ENCODE data around the gene DVL2.

DVL2 gene

GRCh38 chr17:7238420-7239090, 4.2 kb upstream of the DVL2 start:
- no peak overlapping the region for H2AFZ ChIP-seq (ENCODE audit: low read depth)
- H4K20me1 ChIP-seq (ENCODE audit: insufficient read depth): no peaks in the 10 kb centered on the region
- peak overlapping the region; percentile 59; the same call in 1 of the 2 replicates for H3K9ac ChIP-seq
- no peak overlapping the region for H3K4me2 ChIP-seq
- H3K36me3 ChIP-seq (ENCODE audit: insufficient read depth): no peaks in the 10 kb centered on the region
- H3K27me3 ChIP-seq (ENCODE audit: insufficient read depth, low read depth): no peaks in the 10 kb centered on the region
- no peak overlapping the region for H3K4me3 ChIP-seq (IDR thresholded peaks at IDR 0.05; ENCODE audit: insufficient read depth, low read depth, low read length)
- H3K4me1 ChIP-seq (ENCODE audit: low read depth, poor library complexity, severe bottlenecking): no peaks in the 10 kb centered on the region
- TF ChIP-seq, protein P1, sequence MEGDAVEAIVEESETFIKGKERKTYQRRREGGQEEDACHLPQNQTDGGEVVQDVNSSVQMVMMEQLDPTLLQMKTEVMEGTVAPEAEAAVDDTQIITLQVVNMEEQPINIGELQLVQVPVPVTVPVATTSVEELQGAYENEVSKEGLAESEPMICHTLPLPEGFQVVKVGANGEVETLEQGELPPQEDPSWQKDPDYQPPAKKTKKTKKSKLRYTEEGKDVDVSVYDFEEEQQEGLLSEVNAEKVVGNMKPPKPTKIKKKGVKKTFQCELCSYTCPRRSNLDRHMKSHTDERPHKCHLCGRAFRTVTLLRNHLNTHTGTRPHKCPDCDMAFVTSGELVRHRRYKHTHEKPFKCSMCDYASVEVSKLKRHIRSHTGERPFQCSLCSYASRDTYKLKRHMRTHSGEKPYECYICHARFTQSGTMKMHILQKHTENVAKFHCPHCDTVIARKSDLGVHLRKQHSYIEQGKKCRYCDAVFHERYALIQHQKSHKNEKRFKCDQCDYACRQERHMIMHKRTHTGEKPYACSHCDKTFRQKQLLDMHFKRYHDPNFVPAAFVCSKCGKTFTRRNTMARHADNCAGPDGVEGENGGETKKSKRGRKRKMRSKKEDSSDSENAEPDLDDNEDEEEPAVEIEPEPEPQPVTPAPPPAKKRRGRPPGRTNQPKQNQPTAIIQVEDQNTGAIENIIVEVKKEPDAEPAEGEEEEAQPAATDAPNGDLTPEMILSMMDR (conservative IDR thresholded peaks at IDR 0.05; ENCODE audit: low read depth, low read length): no peak
- H3K27ac ChIP-seq: peak overlapping the region; percentile 40
- H3K79me2 ChIP-seq (ENCODE audit: insufficient read depth, low read depth): no peaks in the 10 kb centered on the region

- Histone ChIP-seq H3K4me1 (ENCODE audit: low read depth, poor library complexity, severe bottlenecking) (no peaks in the 10 kb centered on the region), H3K9ac (peak overlapping the region; percentile 41; the same call in 1 of the 2 replicates), H3K4me2 (no peak overlapping the region), H2AFZ (ENCODE audit: low read depth) (no peak overlapping the region), H4K20me1 (ENCODE audit: insufficient read depth) (no peaks in the 10 kb centered on the region), H3K4me3 (IDR thresholded peaks at IDR 0.05; ENCODE audit: insufficient read depth, low read depth, low read length) (no peak overlapping the region), H3K27ac (no peak overlapping the region), H3K79me2 (ENCODE audit: insufficient read depth, low read depth) (no peaks in the 10 kb centered on the region), H3K36me3 (ENCODE audit: insufficient read depth) (no peaks in the 10 kb centered on the region), H3K27me3 (ENCODE audit: insufficient read depth, low read depth) (no peaks in the 10 kb centered on the region)
- TF ChIP-seq, protein P1 (conservative IDR thresholded peaks at IDR 0.05; ENCODE audit: low read depth, low read length): no peak
Measured at GRCh38 chr17:7237761-7238419, 3.6 kb upstream of the DVL2 start.

DNA sequence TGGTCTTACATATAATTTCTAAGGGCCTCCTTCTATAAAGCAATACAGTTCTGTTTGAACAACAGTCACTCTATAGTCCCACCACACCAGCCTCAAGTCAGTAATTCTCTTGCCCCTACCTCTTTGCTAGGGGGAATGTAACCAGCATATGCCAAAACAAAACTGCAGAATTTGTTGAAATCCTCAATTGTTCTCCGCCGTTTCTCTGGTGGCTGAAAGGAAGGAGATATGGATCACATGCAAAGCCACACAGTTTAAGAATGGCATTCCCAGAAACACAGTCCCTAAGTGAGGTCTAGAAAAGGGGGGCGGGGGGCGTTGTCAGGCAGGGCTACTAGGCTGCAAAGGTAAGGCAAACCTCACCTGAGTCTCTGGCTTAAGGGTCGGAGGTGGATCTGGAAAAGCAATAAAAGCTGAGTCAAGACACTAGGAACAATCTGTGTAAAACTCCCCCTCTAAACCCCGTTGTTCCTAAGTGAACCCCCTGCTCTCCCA, 3.0 kb upstream of the DVL2 start:
- no peak overlapping the region for H2AFZ ChIP-seq (ENCODE audit: low read depth)
- no peak overlapping the region for H3K4me2 ChIP-seq
- no peaks in the 10 kb centered on the region for H3K79me2 ChIP-seq (ENCODE audit: insufficient read depth, low read depth)
- no peaks in the 10 kb centered on the region for H3K4me1 ChIP-seq (ENCODE audit: low read depth, poor library complexity, severe bottlenecking)
- H3K9ac ChIP-seq: no peak overlapping the region
- no peaks in the 10 kb centered on the region for H3K36me3 ChIP-seq (ENCODE audit: insufficient read depth)
- TF ChIP-seq, protein P1 (conservative IDR thresholded peaks at IDR 0.05; ENCODE audit: low read depth, low read length): no peak
- H3K27ac ChIP-seq: no peak overlapping the region
- H3K4me3 ChIP-seq (IDR thresholded peaks at IDR 0.05; ENCODE audit: insufficient read depth, low read depth, low read length): no peak overlapping the region
- no peaks in the 10 kb centered on the region for H3K27me3 ChIP-seq (ENCODE audit: insufficient read depth, low read depth)
- H4K20me1 ChIP-seq (ENCODE audit: insufficient read depth): no peaks in the 10 kb centered on the region

DNA sequence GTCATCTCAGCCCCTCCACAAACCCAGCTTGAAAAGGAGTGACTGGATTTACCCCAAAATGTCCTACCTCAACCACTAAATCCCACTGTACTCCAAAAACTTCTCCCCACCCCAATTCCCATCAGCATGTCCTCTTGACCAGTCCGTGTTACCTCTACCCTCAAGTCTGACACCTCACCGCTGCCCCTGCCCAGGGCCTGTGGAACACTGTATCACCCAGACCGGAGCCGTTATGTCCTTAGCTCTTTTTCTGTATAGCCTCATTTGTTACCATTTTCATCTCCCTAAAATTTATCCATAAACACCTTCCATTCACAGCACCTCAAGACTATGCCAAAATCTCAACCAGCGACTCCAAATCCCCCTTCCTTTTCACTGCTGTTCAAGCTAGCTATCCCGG, 2.5 kb upstream of the DVL2 start:
- no peaks in the 10 kb centered on the region for H3K36me3 ChIP-seq (ENCODE audit: insufficient read depth)
- no peak overlapping the region for H3K4me3 ChIP-seq (IDR thresholded peaks at IDR 0.05; ENCODE audit: insufficient read depth, low read depth, low read length)
- H3K79me2 ChIP-seq (ENCODE audit: insufficient read depth, low read depth): no peaks in the 10 kb centered on the region

More for the DNA sequence above, 2.5 kb upstream of the DVL2 start:
- H3K4me2 ChIP-seq: no peak overlapping the region
- H3K9ac ChIP-seq: no peak overlapping the region
- TF ChIP-seq, protein P1 (conservative IDR thresholded peaks at IDR 0.05; ENCODE audit: low read depth, low read length): no peak
- H3K27ac ChIP-seq: no peak overlapping the region
- no peaks in the 10 kb centered on the region for H3K27me3 ChIP-seq (ENCODE audit: insufficient read depth, low read depth)
- H4K20me1 ChIP-seq (ENCODE audit: insufficient read depth): no peaks in the 10 kb centered on the region
- no peak overlapping the region for H2AFZ ChIP-seq (ENCODE audit: low read depth)
- no peaks in the 10 kb centered on the region for H3K4me1 ChIP-seq (ENCODE audit: low read depth, poor library complexity, severe bottlenecking)

Data from KMS-11 (cell line).